Cortex of kidney (tissue), 1 donor: ENCODE data around the gene KLHL36.

Experiments
- DNase-seq: peaks from one replicate; lab custom pipeline; 2025; lab: John Stamatoyannopoulos, UW

KLHL36 gene

DNA sequence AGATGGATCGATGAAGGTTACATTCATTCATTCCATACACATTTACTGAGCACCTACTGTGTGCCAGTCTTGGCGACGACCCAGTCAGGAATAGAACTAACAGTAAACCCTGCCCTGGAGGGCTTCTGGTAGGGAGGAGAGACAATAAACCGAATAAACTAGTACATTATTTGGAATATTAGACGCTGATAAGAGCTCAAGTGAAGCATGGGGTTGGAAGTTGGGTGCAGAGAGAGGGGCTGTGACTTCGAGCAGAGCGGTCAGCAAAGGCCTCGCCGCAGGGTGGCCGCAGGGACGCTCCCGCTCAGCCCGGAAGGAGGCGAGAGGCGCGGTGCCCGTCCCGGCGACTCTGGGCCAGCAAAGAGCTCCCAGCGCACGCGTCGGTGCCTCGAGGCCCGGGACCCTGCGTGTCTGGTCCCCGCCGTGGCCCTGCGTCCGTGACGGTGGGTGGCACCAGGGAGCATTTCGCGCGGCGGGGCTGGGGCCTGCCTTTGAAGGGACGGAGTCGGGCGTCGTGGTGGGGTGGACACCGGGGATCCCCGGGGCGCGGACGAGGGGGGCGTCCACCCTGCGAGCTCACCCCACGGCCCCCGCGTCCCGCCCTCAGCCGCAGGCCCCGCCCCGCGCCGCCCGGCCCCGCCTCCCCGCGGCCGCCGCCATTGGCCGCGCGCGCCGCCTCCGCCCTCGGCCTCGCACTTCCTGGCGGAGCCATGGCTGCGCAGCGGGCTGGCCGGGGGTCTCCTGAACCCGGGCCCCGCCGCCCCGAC lies at the start of gene KLHL36:
TSS of gene KLHL36 (plus strand) at position 684 of the 767 bp plus-strand sequence. CDS start 2,357 bp downstream, outside the sequence.
- no peak for DNase-seq

DNA sequence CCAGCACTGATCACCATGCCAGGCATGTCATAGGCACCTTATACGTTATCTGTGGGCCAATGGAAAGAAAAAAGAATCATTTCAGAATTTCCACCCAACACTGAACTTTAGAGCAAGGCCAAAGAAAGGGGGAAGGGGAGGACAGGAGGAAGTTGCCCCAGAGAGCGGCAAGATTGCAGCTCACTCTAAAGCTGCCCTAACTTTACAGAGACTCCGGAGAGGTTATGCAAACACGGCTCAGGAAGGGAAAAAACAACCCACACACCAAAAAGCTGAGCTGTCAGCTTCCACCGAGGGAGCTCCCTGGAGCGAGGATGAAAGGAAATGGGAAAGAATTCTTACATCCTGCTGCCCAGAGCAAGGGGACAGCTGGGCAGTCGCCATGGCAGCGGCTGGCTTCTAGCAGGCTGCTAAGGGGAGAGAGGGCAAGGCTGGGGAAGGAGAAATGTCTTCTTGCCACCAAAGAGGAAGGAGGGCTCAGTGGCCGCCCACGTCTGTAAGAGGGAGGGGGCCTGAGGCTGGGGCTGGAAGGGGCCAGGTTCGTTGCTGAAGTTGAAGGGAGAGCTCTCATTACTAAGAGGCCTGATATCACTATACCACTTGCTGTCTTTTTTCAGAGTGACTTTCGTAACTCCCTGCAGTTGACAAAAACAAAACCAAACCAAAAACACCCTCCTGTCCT lies 48.6 kb upstream of the KLHL36 start:
- no peak for DNase-seq

DNA sequence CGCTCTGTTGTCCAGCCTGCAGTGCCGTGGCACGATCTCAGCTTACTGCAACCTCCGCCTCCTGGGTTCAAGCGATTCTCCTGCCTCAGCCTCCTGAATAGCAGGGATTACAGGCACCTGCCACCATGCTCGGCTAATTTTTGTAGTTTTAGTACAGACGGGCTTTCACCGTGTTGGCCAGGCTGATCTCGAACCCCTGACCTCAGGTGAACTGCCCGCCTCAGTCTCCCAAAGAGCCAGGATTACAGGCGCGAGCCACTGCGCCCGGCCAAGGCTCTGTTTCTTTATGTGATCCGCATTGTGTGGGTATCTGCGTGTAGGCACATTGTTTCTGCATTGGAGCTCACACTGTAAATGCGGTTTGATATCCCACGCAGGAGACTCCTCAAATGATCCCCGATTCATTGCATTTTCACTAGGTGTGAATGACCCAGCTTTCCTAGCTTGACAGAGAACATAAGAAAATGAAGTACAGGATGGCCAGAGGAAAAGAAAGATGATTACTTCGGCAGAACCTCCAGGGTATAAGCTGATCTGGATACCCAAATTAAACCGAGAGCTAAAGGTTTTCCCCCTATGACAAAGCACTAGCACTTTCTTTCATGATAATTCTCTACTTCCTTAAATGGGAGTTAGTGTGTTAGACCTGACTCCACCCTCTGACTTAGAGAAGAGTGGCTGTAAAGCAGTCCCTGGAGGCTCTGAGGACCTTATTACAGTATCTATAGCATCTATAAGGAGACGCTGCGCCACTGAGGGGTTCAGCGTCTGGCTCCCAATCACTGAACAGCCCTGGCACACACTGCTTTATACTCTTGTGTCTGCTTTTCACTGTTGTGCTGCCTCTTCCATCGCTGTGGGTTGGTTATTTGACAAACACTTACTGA lies 47.7 kb upstream of the KLHL36 start:
- no peak for DNase-seq

DNA sequence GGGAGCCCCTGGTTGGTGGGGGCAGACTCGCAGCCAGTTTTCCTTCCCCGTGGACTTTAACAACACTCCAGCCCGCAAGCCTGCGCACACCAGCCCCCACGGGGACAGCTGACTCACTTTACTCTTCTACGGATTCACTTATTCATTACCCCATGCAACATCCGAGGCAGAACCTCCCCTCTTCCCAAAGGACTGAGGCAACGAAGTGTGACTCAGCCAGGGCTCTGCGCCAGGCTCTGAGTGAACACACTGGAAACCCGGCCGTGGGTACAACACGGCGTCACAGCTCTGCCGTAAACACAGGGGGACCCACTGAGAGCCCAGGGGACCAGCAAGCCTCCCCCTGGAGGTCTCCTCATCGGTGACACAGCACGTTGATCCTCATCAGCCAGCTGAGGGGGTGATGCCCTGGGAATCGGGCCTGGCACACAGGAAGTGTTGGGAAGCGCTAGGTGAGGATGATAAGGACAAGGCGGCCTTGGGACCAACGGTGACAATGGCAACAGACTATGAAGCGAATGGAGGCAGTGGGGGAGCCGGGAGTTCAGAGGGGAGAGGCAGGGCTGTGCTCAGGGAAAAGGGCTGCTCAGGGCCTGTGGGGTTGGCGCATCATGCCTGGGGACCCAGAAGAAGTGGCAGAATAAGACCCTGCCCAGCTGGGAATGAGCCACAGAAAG lies 45.0 kb upstream of the KLHL36 start:
- DNase-seq: no peak

DNA sequence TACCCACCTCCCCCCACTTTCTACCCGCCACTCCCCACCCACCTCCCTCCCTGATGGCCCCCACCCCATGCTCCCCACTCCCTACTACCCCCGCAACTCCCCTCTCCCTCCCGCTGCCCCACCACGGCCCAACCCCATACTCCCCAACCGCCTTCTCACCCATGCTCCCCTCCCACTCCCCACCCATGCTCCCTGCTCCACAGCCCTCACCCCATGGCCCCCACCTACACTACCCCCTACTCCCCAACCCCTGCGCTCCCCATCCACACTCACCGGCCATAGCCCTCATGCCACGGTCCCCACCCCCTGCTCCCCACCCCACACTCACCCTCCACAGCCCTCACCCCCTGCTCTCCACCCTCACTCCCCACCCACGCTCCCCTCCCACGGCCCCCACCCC lies 44.4 kb upstream of the KLHL36 start:
- no peak for DNase-seq

DNA sequence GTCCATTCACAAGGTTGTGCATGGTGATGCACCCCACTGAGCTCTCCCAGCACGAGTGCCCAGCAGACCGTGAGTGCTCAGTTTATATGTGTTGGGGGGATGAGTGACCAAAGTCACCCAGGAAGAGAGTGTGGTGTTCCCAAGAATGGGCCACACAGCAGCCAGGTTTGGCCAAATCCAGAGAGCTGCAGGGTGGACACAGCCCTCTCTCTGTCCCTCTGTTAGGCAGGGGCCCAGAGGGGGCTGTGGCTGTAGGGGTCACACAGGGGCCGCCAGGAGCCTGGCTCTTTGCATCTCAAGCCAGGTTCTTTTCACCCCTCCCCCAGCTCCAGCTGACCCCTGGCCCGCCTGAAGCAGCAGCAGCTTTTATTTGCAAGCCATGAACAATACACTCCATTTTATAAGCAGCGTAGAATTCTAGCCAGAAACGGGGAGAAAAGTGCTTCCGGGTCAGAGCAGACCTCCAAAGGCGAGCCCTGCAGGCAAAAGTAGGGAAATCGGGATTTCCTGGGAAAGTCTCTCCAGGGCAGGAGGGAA lies 43.8 kb upstream of the KLHL36 start:
- DNase-seq: no peak

DNA sequence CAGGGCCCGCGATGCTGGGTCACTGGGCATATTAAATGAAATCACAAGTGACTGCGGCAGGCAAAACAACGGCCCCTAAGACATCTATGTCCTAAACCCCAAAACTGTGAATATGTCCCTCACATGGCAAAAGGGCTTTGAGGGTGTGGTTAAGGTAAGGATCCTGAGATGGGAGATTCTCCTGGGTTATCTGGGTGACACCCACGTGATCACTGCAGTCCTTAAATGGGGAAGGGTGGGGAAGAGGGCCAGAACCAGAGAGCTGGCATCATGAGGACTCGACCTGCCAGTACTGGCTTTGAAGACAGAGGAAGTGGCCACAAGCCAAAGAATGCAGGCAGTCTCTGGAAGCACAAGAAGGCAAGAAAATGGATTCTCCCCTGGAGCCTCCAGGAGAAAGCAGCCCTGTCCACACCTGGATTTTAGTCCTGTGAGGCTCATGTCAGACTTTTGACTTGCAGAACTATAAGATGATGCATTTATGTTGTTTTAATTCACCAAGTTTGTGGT lies 42.9 kb upstream of the KLHL36 start:
- no peak for DNase-seq

DNA sequence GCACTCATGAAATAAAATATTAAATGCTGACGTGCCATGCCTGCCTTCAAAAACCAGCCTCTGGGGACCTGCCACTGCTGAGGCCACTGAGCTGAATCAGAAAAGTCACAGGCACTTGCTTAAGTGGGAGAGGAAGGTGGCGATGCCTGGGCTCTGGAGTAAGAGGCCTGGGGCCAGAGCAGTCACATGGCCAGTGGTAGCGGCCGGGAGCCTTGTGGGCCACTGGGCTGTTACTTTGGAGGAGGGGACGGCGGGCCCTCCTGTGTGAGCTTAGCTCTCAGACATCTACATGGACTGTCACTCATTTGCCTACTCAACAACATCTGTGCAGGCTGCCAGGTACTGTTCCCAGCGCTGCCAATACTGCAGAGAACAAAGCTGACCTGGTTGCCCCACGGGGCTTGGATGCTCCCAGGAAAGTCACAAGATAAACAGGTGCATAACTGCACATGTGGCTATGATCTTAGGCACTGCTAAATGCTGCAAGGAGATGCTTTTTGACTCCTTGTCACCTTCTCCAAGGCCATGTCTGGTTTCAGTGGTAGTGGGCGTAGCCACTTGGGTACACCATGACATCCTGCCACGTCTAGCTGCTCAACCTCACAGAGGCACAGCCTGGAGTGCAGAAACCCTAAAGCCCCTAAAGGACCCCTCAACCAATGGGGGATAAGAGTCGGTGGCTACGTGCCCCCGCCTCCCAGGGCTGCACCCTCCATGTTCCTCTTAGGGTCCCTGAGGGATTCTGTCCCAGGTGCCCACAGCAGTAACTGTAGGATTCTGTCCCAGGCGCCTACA lies 42.0 kb upstream of the KLHL36 start:
- no peak for DNase-seq

DNA sequence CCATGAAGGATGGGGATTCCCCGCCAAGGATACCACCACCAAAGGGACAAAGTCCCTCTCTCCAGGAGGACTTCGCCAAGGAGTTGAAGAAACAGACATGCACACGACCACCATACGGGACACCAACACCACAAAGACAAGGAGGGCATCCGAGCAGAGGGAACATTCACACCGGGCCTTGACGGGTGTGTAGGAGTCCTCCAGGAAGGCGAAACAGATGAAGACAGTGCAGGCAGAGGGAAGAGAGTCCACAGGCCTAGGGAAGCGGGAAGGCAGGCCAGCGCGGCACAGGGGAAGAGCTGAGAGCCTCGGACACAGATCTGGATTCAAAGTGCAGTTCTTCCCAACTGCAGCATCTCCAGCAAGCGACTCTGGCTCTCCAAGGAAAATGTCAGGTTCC lies 41.2 kb upstream of the KLHL36 start:
- no peak for DNase-seq

DNA sequence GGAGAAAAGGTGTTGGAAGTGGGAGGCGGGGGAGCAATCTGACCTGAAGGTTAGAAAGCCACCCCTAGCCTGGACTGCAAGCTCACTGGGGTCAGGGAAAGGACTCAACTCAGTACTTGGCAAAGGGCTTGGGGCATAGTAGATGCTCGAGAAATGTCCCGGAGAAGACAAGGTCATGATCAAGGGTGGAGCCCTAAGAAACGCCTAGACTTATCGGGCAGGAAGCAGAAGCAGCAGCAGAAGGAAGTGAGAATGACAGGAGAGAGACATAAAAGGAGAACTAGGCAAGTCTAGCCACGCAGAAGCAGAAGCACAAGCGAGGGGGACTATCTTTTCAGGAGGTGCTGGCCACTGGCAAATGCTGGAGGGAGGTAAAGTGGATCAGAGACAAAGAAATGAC lies 40.6 kb upstream of the KLHL36 start:
- no peak for DNase-seq

DNA sequence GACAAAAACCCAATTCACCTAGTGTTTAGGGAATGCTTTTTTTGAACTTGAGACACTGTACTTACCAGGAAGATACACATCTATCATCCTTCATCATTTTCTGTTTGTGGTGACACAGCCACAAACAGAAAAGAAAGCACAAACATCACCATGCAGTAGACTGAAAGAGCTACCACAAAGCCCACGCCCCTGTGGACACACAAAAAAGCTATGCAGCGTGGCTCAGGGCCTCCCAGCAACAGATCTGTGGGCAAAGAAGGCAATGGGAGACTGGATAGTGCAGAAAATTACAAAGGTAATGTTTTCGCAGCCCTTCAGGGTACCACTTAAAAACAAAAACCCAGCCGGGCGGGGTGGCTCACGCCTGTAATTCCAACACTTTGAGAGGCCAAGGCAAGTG lies 40.0 kb upstream of the KLHL36 start:
- no peak for DNase-seq

DNA sequence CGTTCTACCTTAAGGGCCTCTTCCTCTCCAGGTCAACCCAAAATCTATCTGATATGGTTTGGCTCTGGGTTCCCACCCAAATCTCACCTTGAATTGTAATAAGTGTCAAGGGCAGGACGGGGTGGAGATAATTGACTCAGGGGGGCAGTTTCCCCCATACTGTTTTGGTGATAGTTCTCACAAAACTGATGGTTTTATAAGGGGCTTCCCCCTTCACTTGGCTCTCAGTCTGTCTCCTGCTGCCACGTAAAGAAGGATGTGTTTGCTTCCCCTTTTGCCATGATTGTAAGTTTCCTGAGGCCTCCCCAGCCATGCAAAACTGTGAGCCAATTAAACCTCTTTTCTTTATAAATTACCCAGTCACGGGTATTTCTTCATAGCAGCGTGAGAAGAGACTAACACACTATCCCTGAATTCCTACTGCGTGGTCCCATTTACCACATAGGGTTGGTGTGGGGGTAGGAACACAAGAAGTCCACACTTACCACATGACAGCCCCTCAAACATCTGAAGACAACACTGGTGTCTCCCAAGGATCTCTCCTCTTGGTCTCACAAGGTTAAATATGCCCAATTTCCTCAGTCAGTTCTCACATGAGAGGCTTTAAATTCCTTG lies 38.6 kb upstream of the KLHL36 start:
- DNase-seq: no peak

DNA sequence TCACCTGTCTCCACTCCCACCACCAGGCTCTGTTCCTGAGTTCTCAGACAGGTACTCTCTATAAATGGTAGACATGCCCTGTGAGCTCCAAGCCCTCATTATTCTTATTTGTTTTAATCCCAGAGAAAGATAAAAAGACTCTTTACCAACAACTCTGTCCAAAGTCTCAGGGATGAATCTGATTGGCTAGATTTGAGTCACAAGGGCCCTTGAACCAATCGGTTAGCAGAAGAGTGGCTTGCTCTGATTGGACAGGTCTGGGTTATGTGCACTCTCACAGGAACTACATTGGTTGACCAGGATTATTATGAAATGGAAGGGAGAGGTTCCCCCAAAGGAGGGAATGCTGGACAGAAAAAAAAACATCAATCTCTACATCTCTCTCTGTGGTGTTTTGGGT lies 37.9 kb upstream of the KLHL36 start:
- DNase-seq: no peak

DNA sequence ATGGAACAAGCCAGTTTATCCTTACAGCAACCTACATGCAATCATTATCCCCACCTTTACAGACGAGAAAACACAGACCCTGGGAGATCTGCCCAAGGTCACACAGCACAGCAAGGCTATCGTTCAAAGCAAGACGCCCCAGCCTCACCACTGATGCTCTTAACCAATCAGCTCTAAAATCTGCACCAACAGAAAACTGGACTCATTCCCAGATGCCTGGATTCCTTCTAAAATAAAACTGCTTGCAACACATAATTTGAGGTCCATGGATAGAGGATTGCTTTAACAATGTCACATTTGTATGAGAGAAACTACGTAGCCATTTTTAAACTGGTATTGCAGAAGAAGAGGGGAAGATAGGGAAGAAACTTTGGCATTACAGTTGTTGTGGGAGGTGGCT lies 37.3 kb upstream of the KLHL36 start:
- DNase-seq: no peak

DNA sequence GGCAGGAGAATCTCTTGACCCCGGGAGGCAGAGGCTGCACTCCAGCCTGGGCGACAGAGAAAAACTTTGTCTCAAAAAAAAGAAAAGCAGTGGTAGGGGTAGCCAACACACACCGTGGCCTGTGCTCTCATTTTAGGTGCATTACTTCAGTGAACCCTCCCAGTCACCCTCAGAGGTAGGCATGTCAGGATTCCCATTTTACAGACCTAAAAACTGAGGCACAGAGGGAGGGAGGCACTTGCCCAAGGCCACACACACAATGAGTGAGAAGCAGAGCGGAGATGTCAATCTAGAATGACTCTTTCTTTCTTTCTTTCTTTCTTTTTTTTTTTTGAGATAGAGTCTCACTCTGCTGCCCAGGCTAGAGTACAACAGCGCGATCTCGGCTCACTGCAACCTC lies 35.6 kb upstream of the KLHL36 start:
- DNase-seq: no peak

DNA sequence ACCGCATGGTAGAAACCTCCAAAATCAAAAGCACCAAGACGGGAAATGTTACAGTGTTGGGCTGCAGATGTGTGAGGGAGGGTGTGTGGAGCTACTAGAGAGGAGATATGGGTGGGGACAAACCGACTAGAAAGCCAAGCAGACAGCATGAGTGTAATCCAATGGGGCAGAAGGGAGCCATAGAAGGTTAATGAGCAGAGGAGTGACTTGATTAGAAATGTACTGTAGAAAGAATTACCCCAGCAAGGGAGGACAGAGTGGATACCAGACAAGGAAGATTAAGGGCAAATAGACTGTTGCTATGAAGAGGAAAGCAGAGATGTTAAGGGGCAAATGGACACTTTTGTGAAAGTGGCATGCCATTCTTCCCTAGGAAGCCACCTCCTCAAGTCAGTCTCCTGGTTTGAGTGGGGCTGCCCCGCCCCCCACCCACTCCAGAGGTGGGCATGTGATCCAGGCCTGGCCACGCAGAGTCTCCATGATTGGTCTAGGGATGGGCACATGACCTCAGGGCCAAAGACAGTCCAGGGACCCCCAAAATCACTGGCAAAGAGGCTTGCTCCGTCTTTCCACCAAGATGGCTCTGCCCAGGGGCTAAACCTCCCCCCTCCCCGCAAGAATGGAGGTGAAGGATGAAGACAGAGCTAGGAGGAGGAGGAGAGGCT lies 34.8 kb upstream of the KLHL36 start:
- no peak for DNase-seq

DNA sequence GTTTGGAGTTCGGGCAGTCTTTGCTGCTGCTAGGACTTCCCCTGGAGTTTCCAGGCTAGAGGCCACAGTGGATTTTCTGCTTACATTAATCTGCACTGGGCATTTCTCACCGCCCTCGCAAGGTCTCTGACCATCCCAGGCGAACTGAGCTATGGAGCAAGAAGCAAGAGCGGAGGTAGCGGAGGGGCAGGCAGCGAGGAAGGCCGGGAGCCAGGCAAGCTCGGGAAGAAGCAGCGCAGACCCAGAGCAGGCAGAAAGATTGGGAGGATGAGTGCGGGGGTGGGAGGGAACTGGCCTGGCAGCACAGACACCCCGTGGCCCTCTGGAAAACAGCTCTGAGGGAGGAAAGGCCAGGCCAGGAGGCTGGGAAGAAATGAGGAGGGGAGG lies 34.2 kb upstream of the KLHL36 start:
- no peak for DNase-seq

DNA sequence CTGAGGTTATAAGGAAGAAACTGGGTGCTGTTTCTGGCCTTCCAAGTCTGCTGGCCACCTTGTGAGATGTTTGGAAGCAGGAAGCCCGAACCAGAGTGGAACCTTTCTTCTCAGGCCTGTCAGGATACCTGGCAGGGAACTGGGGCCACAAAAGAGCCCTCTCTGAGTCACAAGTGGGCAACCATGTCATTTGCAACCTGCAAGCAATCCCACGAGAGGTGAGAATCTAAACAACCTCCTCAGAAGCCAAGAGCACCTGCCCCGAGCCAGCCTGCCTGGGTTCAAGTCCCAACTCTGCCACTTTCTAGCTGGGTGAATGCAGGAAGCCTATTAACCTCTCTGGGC lies 33.7 kb upstream of the KLHL36 start:
- DNase-seq: no peak

DNA sequence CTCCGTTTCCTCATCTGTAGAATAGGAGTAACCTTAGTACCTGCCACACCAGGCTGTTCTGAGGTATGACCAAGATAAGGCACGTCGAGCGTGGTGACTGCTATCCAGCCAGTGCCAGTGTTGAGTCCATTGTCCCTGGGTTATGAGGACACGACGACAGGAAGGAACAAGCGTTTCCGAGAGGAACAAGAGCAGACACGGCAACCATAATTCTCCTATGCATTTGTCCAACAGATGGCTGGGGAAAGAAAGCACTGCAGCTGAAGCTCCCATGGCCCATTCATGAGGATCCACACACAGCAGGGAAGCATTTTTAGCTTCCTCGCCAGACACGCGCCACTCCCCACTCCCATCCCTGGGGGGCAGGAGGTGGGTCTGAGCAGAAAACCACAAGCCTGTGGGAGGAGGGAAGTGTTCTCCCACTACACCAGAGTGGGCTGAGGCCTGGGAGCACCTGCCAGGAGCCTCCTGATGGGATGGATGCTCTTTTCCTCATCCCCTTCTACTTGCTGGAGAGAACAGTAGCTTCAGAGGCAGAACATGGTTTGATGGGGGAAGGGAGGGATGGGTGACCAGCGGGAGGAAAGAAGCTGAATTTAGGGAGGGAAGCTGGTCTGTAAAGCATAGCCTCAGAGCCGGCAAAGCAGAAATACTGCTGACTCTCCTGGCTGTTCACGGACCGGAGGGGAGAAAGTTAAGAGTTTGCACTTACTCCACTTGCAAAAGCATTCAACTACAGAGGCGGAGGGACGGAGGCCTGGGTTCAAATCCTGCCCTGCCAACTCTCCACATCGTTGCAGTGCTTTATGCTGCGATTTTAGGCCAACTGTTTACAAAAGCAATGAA lies 33.1 kb upstream of the KLHL36 start:
- DNase-seq: no peak
